Measurements from ENCODE around the gene CHTF18.
A peak's percentile ranks its signal among the peaks of the same experiment; 100 is the strongest.

The CHTF18 gene

DNA sequence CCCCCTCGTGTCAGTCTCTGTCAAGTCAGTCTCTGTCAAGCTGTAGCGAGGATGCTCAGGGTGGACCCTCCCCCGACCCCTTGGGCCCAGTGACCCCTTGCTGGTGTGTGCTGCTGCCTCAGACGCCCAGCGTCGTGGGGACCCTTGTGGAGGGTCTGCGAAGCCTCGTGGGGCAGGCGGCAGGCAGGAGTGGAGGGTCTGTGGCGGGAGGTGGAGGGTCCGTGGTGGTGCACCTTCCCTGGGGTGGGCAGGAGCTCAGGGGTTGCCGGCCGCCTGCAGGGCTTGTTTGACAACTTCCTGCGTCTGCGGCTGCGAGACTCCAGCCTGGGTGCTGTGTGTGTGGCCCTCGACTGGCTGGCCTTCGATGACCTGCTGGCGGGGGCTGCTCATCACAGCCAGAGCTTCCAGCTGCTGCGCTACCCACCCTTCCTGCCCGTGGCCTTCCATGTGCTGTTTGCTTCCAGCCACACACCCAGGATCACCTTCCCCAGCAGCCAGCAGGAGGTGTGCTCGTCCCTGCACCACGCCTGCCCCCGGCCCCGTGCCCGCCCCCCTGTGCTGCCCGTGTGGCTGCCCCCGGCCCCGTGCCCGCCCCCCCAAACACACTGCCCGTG lies 6.5 kb downstream of the CHTF18 start:
- DNase-seq, result no peak

DNA sequence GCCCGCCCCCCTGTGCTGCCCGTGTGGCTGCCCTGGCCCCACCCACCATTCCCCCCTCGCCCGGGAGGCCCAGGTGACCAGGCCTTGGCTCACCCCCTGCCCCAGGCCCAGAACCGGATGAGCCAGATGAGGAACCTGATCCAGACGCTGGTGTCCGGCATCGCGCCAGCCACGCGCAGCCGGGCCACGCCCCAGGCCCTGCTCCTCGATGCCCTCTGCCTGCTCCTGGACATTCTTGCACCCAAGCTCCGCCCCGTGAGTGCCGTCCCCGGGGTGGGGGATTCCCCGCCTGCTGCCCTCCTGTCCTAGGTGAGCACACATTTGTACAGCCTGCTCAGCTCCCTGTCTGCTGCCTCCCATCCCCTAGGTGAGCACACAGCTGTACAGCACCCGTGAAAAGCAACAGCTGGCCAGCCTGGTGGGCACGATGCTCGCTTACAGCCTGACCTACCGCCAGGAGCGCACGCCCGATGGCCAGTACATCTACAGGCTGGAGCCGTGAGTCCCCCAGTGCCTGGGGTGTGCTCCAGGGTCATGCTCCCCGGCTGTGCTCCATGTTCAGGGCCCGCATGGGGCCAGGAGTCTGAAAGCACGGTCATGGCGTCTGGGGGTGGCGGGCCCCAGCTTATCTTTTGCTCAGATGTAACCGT lies 7.3 kb downstream of the CHTF18 start:
- DNase-seq, result no peak

DNA sequence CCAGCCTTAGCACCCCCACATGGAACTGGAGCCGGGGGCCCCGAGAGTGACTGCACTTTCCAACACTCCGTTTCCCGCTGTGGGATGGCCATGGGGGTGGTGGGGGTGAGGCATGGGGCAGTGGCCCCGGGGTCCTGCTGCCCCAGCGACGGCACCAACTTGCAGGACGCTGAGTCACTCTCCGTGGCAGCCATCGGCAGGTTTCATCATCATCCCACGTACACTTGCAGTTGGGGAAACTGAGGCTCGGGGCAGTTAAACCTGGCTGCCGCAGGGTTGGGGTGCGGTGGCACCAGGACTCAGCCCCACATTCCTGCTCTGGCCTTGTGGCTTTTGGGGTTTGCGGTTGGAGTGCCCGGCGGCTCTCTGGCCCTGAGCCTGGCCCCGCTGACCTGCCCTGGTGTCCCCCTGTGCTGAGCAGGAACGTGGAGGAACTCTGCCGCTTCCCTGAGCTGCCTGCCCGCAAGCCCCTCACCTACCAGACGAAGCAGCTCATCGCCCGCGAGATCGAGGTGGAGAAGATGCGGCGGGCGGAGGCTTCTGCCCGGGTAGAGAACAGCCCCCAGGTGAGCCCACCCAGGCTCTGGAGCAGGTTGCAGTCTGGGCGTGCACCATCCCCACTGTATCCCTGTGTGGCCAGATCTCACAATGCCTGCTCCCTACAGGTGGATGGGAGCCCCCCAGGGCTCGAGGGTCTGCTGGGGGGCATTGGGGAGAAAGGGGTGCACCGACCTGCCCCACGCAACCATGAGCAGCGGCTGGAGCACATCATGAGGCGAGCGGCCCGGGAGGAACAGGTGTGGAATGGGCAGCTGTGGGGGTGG lies 8.1 kb downstream of the CHTF18 start:
- DNase-seq, result no peak

DNA sequence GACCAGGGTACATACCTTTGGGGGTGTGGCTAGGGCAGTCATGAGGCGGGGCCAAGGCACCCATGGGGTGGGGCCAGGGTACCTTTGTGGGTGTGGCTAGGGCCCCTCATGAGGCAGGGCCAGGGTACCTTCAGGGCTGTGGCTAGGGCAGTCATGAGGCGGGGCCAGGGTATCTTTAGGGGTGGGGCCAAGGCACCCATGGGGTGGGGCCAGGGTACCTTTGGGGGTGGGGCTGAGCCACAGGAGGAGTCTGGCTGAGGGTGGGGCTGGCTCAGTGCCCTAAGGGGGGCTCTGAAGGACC lies 8.7 kb downstream of the CHTF18 start:
- DNase-seq, result no peak

DNA sequence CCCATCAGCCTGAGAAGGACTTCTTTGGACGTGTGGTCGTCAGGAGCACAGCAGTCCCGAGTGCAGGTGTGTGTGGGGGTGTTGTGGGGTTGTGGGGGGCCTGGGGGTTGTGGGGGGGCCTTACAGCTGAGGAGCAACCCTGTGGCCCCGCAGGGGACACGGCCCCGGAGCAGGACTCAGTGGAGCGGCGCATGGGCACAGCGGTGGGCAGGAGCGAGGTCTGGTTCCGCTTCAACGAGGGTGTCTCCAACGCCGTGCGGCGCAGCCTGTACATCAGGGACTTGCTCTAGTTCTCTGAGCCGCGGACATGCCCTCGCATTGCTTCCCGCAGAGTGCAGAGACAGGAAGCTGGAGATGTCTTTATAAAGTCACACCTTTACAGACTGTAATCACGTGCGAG lies 9.3 kb downstream of the CHTF18 start:
- no peak for DNase-seq

DNA sequence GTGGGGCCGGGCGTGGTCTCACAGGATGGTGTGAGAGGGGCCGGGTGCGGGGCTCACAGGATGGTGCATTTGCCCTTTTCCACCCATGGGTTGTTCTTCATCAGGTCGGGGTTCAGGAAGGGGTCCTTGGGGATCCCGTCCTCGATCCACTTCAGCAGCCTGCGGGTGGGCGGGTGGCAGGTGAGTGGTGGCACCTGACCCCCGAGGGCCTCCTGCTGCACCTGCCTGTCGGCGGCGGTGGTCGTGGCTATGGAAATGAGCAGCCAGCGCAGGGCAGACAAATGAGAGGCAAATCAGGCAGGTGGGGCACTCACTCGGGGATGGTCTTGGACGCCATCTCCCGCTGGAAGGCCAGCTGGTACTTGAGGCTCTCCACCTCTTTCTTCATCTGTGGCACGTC lies 10.2 kb downstream of the CHTF18 start:
- no peak for DNase-seq

DNA sequence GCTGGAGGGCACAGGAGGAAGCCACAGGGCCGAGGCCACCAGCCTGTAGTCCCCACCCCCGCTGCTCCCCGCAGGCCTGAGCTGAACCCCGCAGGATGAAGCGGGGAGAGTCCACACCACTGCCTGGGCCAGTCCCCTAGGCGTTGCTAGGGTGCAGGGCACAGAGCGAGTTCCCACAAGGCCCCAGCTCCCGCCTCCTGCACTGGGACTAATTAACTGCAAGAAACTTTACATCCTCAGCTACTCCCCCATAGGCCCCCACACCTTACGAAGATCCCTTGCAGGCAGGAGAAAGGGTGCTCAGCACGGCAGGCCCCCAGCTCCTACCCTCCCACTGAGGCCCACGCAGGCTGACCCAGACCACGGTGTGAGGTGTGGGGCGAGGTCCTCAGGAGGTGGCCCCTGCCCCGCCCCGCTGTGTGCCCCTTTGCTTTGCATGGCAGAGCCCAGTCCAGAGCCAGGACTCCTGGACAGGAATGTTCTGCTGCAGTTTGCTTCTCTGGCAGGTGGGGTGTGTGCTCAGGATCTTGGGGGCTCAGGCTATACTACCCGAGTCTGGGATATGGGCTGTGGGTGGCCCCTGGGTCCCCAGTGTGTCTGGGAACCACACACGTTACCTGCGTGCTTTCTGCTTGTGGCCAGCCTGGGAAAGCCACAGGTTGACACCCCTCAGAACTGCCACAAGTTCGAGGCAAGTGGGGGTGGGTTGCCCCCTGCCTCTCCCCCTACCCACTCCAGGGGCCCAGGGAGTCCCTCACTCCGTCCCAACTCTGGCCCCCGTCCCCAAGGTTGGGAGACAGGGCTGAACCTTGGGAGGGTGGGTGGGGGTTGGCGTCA lies 10.9 kb downstream of the CHTF18 start:
- DNase-seq, result no peak

DNA sequence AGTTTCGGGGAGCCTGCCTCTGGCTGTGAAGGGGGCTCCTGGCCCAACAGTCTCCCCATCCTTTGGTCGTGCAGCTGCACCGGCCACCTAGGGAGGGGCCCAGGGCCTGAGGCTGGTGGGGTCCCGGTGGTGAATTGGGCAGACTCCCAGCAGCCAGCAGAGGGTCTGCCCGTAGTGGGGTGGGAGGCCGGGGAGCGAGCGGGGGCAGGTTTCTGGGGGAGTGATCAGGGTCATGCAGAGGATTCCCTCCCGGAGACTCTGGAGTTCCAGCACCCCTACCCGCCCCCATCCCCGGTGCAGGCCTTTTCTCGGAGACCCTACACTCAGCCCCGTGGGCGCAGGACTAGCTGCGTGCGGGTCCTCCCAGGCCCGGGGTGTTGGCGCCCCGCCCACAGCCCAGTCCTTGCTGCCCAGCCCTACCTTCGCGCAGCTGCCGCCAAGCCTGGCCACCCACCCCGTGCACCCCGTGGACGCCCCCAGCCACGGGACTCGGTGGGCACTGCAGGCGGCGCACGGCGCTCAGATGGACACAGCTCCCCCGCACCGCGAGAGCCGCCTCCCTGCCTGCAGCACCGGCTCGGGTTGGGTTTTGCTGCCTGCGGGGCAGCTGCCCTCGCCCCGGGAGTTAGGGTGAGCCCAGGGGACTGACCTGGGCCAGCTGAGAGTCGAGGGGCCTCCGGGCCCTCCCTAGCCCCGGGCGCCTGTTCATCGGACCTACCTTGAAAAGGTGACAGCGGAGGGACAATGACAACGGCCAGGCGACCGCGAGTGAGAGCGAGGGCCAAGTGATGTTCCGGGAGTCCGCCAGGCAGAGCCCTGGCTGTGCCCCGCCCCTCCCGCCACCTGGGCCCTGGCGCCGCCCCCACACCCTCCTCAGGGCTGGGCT lies 11.8 kb downstream of the CHTF18 start, which contains the start of gene GNG13:
Gene GNG13, minus strand, starts transcription at position 787 of the 886 bp plus-strand sequence. CDS start 1,657 bp downstream, outside the sequence.
- no peak for DNase-seq

DNA sequence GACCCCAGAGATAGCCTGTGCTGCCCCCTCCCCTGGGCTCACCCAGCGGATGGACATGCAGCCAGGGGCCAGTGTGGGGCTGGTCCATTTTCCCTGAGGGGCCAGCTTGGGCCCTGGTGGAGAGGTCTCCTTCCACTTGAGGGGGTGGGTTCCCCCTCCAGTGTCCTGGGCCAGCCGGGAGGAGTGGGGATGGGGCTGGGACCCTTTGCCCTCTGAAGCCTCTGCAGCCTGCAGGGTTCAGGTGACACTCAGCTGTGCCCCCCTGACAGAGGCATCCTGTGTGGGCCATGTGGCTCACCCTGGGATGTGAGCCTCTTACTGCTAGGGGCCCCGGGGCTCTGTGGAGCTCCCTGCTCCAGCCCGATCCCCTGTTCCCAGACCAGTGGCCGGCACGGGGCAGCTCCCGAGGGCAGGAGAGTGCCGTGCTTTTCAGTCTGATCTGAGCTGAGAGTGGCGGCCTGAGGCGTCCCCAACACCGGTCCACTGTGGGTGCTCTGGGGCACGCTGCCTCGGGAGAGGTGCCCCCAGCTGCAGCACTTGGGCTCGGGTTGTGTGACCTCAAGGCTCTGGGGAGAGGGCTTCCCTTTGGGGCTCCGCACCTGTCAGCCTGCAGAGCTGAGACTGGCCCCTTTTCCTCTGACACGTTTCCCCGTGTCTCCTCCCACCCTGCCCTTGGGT lies 12.6 kb downstream of the CHTF18 start:
- no peak for DNase-seq

DNA sequence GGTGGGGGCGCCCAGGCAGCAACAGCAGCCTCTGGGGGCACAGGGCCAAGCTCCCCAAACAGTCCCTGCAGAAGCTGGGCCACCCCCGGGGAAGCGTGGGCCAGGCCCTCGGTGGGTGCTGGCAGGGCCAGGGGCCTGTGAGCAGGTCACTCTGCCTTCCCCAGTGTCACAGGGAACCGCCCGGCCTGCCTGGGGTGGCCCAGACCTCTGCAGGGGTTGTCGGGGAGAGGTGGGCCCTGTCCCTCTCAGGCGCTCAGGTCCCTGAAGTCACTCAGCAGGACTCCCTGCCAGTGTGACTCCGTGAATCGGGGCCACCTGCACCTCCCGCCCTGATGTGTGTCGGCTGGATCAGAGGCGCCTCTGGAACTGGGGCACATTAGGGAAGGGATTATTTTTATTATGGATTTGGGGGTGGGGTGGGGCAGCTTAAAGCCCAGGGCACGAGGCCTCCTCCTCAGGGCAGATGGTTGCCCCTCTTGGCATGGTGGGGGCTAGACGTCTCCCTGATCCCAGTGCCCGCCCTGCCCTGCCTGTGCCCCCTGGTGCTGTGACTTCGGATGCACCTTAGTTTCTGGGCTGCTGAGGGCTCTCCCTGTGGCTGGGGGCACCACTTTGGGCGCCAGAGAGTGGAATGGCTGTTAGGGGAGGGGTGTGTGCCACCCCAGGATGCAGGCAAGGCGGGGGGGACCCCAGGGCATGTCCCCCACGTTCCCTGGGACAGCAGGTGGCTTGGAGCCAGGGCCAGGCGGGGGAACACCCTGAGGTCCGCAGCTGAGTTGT lies 13.4 kb downstream of the CHTF18 start:
- DNase-seq, result no peak

DNA sequence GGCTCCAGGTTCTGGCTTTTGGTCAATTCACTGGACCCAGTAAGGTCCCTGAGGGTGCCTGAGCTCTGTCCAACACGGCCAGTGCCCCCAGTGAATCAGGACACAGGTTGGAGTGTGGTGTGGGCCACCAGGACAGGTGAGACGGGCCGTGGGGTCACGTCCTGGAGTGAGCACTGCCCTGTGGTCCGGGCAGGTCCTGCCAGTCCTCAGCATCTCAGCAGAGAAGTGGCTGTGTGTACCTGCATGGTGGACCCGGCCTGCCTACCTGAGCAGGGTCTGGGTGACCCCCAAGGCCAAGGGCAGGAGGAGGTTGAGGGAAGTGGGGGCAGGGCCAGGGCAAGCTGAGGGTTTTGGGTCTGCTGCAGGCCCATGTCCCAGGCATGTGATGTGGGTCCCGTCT lies 14.0 kb downstream of the CHTF18 start:
- DNase-seq, result no peak

DNA sequence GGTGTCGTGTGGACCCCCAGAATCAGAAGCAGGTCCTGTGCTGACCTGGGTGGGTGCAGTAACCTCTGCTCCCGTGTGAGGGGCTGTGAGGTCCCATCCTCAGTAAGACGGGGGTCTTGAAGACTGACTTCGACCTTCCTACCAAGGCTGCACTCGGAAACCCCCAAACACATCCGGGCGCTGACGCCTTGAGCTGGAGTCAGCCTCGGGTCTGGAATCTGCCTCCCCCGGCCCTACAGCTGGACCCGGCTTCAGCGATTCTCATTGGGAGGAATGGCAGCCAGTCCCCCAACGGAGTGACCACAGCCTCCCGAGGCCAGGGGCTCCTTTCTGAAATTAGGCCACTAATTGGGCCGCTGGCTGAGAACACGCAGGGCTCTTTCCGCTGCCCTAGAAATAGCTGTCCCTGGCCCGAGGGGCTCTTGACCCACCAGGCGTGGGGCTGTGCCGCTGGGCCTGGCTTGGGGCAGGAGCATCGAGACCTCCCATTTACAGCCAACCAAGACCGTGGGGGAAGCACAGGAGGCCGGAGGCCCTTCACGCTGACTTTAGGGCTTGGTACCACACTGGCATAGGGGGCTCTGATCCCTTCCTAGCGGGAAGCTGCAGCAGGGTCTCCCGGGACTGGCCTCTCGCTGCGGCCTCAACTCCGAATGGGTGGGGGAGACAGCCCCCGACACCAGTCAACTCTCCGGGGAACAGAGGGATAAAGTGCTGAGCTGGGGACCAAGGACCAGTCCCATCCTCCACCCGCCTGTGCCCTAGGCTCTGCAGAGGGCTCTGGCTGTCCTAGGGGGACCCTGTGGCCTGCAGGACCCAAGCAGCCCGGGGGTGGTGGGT lies 14.7 kb downstream of the CHTF18 start:
- DNase-seq, result no peak

DNA sequence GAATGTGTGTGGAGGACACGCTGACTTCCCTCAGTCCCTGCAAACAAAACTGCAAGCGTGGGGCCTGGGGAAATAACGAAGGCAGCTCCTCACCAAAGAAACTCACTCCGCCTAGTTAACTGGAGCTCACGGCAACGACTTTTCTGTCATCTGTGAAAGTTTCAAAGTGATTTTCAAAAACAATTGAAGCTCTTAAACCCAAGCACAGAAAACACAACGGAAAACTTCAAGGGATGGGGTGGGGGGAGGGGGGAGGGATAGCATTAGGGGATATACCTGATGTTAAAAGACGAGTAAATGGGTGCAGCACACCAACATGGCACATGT lies 15.3 kb downstream of the CHTF18 start:
- DNase-seq, result no peak

DNA sequence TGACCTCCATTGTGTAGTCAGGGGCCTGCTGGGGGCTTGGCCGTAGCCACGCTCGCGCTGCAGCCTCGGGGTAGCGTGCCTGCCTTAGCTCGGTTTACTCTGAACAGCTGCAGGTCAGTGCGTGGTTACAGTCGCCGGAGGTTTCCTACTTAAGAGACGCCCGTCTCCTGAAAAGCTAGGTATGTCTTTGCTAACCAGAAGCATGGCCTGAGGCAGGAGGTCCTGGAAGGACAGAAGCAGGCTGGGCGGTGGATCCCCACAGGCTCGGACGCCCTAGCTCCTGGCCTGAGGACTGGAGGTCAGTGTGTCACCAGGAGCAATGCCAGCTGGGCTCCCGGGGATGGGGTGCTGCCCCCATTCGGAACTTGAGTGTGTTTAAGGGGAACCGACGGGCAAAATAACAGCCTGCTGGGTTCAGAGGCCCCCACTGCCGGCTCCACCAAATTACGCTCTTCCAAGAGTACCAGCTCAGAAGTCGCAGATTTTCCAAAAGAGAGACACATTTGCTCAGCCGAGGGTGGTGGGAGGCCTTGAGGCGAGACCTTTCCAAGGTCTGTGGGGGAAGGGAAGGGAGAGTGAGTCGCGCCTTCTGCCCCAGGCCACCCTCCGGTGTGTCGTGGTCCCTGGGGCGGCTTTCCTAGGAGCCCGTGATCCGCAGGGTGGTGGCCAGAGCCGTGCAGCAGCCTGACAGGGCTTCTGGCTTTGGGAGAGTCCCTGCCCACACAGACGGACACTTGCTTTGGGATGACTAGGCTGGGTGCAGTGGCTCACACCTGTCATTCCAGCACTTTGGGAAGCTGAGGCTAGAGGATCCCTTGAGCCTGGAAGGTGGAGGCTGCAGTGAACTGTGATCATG lies 16.0 kb downstream of the CHTF18 start:
- no peak for DNase-seq

DNA sequence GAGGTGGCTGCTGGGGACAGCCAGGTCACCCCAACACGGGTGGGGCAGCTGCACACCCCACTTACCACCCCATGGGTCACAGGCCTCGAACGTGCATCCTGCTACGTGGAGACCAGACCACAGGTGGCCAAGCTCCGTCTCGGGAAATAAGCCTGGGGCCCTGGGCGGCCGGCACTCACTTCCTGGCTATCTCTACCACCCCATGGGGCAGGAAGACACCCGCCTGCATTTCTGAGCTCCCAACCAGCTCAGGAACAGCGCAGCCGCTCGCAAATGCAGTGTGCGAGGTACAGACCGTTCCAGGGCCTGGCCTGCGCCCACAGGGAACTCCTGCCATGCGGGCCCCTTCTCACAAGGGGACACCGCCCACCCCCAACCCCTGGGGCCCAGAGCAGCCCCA lies 17.1 kb downstream of the CHTF18 start:
- DNase-seq, result no peak

DNA sequence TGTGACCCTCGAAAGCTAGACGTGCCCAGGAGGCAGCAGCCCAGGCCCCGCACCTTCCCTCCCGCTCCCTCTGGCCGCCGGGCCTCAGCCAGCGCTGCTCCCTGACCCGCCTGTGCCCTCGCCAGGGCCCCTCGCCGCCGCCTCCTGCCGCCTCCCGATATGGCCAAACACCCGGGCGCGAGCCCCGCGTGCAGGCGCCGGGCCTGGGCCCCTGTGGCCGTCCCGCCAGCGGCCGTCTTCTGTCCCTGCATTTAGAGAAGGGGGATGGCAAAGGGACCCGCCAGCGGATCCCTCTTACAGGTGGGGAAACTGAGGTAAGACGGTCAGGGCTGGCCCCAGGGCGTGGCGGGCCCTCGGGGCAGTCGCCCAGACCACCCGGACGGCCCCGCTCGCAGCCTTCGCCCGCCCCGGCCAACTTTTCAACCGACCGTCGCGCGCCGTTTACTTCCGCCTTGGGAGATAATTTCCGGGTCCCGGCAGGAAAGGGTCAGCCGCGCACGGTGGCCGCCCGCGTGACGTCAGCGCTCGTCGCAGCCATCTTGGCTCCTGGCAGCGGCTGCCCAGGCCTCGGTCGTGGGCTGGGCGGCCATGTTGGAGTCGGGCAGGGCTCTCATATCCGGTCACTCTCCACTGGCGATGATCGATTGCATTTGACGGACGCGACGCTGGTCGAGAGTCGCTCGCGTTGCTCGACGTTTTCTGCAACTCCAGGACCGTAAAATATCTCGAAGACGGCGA lies 19.1 kb downstream of the CHTF18 start:
- peak; percentile 77 for DNase-seq

DNA sequence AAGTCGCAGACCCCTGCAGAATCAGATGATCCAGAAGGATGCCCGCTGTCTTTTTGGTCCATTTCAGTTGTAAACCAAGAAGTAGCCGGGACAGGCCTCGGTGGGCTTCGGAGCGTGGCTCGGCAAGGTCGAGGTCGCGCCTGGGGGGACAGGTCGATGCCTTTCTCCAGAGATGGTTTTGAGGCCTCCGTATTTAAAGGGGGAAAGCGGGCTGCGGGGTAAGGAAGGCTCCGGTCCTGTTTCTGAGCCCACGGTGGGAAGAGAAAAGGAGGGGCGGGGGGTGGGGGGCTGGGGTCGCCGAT lies 19.6 kb downstream of the CHTF18 start:
- DNase-seq, result no peak

DNA sequence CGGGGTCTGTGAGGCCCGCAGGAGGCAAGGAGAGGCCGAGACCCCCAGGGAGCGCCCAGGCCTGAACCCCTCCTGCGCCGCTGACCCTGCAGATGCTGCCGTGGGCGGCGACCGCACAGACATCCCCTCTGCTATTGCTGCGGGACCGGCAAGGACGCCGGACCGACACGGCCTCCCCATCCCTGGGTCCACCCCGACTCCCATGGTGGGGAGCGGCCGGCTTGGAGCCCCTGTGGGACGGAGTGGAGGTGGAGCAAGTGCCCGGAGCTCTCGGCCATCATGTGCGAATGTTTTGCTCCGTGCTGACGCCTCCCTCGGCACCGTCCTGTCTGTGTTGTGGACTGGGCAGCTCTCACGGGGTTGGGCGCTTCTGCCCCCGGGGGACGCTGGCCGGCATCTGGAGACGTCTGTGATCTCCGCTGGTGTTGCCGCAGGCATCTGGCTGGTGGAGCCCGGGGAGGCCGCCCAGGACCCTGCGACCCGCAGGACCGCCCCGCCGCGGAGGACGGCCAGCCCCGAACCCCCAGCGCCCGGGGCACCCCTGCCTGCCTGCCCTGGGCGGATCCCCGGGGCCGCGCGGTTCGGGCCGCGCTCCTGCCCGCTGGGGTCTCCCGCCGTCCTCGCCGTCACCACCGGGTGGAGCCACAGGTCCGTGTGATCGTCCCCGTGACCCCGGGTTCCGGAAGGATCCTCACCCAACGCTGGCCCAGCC lies 24.9 kb downstream of the CHTF18 start:
- DNase-seq, result peak; percentile 52

All from activated CD4-positive, alpha-beta T cell treated with anti-CD3 and anti-CD28 coated beads, Interleukin-2, amount 50 U/mL, for 1 hour (primary cell).